Adipose tissue (tissue), 3 donors: ENCODE results near the gene INHBA. TPM values are rescaled to one million over a fixed set of nuclear protein-coding genes. Genes with fewer than 3 reads are reported as not detected.

Source experiments
- H3K27ac ChIP-seq: one replicate; pipeline ENCODE4 v1.5.1; 2013; ENCODE audit warnings: low read depth, low read length
- WGBS, 3 donors: extraction: QIAGEN DNeasy Blood & Tissue Kit; methylation state at CpG; one replicate each; pipeline ENCODE4 v1.1.7; 2013; 5-methylcytosine and 5-hydroxymethylcytosine counted together
- polyA plus RNA-seq, 3 donors: library from polyadenylated mRNA; stranded (reverse); fragments of 200-250 nt; gene quantifications; one replicate each; pipeline ENCODE4 v1.2.3, GENCODE V29; 2013
- donor health status: healthy with polysubstance abuse.
- donor health status: Bipolar disorder and iron deficiency.
- donor health status: healthy.

Gene INHBA
- polyA plus RNA-seq, 3 donors = 0.07 to 1.3 (median 0.22) TPM

GRCh38 chr7:41694495-41694894, 8.4 kb downstream of the INHBA start:
- H3K27ac ChIP-seq = no peak overlapping the region
- 77 to 93% (median 91%) methylated on average over 6 of the region's 6 CpGs for WGBS, 3 donors

DNA sequence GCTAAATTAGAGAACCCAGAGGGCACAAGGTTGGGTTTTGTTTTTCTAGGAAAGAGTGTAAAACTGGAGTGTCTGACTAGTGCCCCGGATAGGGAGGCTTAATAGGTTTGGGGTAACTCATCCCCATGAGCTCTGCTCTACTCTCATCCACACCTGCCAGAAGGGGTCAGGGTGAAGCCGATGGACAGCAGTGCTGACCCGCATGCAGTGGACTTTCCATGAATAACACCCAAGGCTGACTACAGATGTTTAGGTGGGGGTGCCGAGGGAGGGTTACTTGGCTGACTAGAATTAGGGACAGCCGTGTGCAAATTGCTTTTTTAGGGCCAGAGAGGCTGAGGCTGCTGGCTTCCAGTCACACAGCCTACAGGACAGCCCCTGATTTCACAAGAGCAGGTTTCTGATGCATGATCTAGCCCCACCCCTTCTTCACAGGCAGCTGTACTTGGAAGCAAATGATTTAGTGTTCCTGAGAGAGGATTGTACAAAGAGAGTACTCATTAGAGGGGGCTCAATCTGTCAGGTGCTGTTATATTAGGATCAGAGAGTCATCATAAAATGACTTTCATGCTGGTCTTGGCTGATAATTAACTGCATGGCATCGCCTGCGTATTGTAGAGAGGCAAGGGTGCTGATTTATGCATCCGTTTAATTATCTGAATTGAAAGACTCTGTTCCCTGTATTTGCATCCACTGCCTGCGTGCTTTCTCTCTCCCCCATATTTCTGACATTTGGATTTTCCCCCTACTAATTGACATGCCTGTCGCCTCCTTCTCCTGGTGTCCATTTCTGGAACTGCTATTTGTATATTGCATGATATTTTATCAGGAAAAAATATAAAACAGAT, 9.5 kb downstream of the INHBA start:
- WGBS, 3 donors = 53 to 79% (median 78%) methylated on average over 10 of the region's 10 CpGs
- no peak overlapping the region for H3K27ac ChIP-seq

GRCh38 chr7:41692251-41692650, 10.6 kb downstream of the INHBA start:
- 46 to 60% (median 52%) methylated on average over 7 of the region's 7 CpGs for WGBS, 3 donors
- no peak overlapping the region for H3K27ac ChIP-seq

GRCh38 chr7:41691286-41692190, 11.4 kb downstream of the INHBA start:
- no peak overlapping the region for H3K27ac ChIP-seq
- WGBS, 3 donors = 33 to 48% (median 48%) methylated on average over 3 of the region's 3 CpGs

DNA sequence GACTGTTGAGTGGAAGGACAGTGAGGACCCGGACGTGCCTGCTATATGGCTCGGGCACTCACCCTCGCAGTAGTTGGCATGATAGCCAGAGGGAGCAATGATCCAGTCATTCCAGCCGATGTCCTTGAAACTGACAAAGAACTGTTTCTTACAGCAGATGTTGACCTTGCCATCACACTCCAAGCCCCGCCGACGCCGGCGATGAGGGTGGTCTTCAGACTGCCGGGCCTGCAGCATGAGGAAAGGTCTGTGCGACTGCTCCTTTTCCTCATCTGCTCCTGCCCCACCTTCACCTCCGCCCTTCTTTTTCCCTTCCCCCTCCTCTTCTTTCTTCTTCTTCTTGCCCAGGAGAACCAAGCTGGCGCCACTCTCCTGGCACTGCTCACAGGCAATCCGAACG, 13.1 kb downstream of the INHBA start:
- 88 to 95% (median 94%) methylated on average over 16 of the region's 16 CpGs for WGBS, 3 donors

GRCh38 chr7:41688906-41689305, 14.0 kb downstream of the INHBA start:
- WGBS, 3 donors = 63 to 77% (median 65%) methylated on average over 2 of the region's 2 CpGs
- H3K27ac ChIP-seq = no peak overlapping the region

More for the DNA sequence above, 13.1 kb downstream of the INHBA start:
- no peak overlapping the region for H3K27ac ChIP-seq

GRCh38 chr7:41688012-41688625, 14.8 kb downstream of the INHBA start:
- no peak overlapping the region for H3K27ac ChIP-seq
- WGBS, 3 donors = 86 to 95% (median 95%) methylated on average over 2 of the region's 2 CpGs

GRCh38 chr7:41685684-41686083, 17.2 kb downstream of the INHBA start:
- 29 to 60% (median 44%) methylated on average over 1 of the region's 1 CpG for WGBS, 3 donors
- H3K27ac ChIP-seq = no peak overlapping the region

- no peak overlapping the region for H3K27ac ChIP-seq
These were observed 20.5 kb downstream of the INHBA start for GRCh38 chr7:41682422-41682821.

GRCh38 chr7:41679566-41679965, 23.3 kb downstream of the INHBA start:
- whole genome bisulfite sequencing, 3 donors = 80 to 97% (median 91%) methylated on average over 2 of the region's 2 CpGs
- no peak overlapping the region for H3K27ac ChIP-seq

DNA sequence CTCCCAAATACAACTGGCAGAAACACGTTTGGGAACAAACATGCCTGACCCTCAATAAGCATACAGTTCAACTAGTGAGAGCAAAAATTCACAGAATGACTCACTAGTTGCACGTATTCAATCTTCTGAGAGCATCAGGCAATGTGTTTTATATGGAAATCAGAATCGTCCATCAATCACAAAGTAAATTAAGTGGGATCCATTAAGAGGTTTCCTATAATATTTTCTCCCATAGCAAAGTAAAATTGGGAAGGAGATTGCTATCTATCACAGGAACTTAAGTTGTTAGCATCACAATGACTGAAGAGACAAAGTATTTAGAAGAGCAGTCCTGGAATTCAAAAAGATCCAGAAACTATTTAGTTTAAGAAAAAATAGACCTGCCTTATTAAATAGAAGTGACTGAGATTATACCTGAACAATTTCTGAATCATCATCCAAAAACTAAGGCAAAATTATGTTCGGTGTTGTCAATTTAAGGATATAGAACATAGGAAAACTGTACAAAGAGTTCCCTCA, 28.3 kb downstream of the INHBA start:
- WGBS, 3 donors = 51 to 79% (median 72%) methylated on average over 4 of the region's 4 CpGs

DNA sequence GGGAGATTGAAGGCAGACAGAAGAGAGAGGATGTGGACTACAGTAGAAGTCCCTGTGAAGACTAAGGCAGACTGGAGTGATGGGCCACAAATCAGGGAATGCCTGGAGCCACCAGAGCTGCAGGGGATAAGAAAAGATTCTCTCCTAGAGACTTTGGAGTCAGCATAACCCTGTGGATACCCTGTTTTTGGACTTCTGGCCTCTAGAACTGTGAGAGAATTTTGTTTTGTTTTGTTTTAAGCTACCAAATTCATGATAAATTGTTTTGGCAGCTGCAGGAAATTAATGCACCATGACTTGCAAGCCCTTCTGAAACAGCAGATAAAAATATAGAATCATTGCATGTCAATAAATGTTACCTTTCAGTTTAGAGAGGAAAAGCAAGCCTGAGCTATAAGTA, 41.3 kb downstream of the INHBA start:
- no peak overlapping the region for H3K27ac ChIP-seq

More for the DNA sequence above, 28.3 kb downstream of the INHBA start:
- H3K27ac ChIP-seq = no peak overlapping the region

DNA sequence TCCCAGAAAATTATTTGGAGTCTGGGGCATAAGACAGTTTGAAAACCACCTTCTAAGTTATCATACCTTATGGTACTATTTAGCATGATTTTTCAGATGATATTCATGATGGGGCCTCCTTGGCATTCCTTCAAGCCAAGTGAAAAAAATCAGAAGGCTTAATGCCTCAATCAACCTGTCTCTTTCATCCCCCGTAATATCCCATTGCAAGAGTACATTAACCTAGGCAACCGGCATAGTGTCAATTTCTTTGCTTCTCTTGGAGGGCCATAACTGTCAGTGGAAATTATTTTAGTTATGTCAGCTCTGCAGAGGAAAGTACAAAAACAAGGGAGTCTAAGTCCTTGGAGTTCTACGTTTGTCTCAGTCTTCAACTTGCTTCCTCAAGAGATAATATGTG, 43.4 kb downstream of the INHBA start:
- H3K27ac ChIP-seq = no peak overlapping the region
- 82 to 91% (median 89%) methylated on average over 3 of the region's 3 CpGs for WGBS, 3 donors

DNA sequence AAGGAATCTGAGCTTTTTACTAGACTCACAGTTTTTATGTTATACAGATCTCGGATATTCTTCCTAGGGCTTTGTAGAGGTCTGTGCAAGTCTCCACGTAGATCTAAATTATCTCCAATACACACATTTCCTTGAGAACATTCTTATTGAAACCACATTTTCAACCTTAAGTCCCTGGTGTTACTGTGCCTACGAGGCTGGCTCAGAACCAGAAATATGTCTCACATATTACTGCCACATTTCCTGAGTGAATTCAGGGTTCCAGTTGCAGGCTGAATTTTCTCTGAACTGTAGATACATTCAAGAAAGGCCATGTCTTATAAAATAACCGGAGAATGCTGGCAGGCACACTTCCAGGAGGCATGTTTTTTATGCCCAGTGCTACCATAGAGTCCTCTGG, 46.5 kb downstream of the INHBA start:
- WGBS, 3 donors = 20 to 40% (median 27%) methylated on average over 4 of the region's 4 CpGs

GRCh38 chr7:41655426-41655825, 47.5 kb downstream of the INHBA start:
- H3K27ac ChIP-seq = no peak overlapping the region
- WGBS, 3 donors = 28 to 57% (median 34%) methylated on average over 2 of the region's 2 CpGs

More for the DNA sequence above, 46.5 kb downstream of the INHBA start:
- no peak overlapping the region for H3K27ac ChIP-seq

DNA sequence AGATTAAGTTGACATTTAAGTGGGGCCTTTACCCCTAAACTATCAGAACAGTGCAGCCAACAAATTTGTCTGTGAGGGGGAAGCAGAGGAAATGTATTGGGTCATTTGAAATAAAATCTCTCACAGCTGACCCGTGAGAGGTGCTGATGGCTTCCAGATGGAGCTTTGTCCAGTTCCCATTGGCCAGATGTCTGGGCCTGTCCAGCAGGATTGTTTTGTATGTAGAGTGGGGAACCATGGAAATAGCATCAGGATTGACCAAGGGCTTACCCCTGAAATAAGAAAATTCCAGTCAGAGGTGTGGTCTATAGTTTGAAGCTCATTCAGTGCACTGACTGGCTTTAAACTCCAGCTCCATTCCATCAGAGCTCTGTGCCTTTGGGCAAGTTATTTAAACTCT, 50.6 kb downstream of the INHBA start:
- no peak overlapping the region for H3K27ac ChIP-seq
- WGBS, 3 donors = 26 to 71% (median 32%) methylated on average over 1 of the region's 1 CpG

DNA sequence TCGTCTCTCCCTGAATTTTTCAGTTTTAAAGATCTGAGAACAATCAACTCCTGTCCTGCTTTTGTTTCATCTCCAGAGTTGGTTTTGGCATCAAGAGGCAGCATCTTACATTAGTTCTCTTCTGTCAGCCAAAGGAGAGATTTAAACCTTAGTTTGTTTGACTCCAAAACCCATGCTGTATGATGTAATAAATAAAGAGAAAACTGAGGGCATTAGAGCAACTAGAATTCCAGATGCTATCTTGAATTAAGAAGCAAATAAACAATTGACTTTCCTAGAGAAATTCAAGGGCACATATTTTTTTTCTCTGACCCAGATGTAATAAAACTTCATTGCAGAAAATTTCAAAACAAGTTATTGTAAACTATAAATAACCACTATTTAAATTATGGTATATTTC, 54.4 kb downstream of the INHBA start:
- 44 to 68% (median 67%) methylated on average over 1 of the region's 1 CpG for WGBS, 3 donors

GRCh38 chr7:41643616-41644015, 59.3 kb downstream of the INHBA start:
- H3K27ac ChIP-seq = no peak overlapping the region
- 44 to 69% (median 51%) methylated on average over 1 of the region's 1 CpG for WGBS, 3 donors

More for the DNA sequence above, 54.4 kb downstream of the INHBA start:
- H3K27ac ChIP-seq = no peak overlapping the region

DNA sequence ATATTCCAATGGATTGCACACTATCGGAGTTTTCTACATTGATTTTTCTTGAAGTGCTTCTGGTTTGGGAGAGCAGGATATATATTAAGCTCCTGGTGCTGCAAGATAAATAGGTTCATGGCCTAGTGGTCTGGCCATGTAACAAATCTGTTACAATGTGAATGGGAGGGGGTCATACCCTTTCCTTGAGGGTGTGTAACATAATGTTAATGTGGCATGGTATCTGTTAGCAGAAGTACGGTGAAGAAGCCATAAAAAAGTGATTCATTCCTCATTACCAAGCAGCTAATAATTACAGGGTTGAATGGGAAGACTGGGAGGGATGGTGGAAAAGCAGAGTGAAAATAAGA, 61.2 kb downstream of the INHBA start:
- 66 to 97% (median 92%) methylated on average over 2 of the region's 2 CpGs for WGBS, 3 donors
- H3K27ac ChIP-seq = no peak overlapping the region
